ENCODE data around the gene RPUSD2.

The RPUSD2 gene, protein sequence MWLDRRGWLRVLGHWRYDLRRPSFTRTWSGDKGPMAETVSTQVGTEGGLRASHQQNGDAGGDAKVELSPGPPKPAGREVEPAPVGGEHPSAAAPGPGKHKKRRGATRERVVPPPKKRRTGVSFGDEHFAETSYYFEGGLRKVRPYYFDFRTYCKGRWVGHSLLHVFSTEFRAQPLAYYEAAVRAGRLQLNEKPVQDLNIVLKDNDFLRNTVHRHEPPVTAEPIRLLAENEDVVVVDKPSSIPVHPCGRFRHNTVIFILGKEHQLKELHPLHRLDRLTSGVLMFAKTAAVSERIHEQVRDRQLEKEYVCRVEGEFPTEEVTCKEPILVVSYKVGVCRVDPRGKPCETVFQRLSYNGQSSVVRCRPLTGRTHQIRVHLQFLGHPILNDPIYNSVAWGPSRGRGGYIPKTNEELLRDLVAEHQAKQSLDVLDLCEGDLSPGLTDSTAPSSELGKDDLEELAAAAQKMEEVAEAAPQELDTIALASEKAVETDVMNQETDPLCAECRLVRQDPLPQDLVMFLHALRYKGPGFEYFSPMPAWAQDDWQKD

GRCh38 chr15:40569129-40569953 is at the start of gene RPUSD2:
Gene RPUSD2 (plus strand): TSS chr15:40569299. CDS start chr15:40569338, 39 bp downstream.
- in situ Hi-C loops (cut with HindIII; ENCODE audit: low sequenced_read_pairs) = loop anchor here (5.0 kb wide), 1 partner anchor 42 kb away; no protein-coding TSS in a partner anchor

DNA sequence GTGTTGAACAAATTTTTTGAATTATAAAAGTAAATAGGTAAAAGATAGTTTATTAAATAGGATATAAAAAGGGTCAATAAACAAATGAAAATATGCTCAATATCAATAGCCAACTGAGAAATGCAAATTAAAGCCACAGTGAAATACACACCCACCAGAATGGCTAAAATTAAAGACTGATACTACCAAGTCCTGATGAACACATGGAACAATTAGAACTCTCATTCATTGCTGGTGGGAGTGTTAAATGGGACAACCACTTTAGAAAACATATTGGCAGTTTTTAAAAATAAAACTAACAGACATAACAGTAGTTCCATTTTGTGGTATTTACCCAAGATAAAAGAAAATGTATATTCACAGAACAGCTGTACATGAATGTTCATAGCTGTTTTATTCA is 45.5 kb upstream of the RPUSD2 start:
- in situ Hi-C loops (cut with HindIII; ENCODE audit: low sequenced_read_pairs) = no loop called here

DNA sequence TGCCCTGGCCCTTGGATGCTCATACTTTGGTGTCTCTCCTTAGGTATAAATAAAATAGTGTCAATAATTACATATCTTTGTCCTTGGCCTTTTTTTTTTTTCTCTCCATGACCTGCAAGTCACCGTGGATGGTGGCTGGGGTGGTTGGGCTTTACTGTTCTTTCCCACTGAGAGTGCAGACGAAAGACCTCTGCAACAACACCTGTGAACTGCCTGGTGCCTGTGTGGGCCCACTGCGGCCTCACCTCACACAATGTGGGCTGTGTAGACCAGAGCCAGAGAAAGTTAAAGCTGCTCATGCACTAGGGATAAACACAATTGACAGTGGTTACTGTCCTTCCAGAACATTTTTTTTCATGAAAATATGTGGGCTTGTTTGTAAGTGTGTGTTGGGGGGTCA is 43.2 kb upstream of the RPUSD2 start:
- in situ Hi-C loops (cut with HindIII; ENCODE audit: low sequenced_read_pairs) = loop anchor here (5.0 kb wide), 1 partner anchor 41 kb away; the partner anchor contains the start of genes CCDC32 and RPUSD2

DNA sequence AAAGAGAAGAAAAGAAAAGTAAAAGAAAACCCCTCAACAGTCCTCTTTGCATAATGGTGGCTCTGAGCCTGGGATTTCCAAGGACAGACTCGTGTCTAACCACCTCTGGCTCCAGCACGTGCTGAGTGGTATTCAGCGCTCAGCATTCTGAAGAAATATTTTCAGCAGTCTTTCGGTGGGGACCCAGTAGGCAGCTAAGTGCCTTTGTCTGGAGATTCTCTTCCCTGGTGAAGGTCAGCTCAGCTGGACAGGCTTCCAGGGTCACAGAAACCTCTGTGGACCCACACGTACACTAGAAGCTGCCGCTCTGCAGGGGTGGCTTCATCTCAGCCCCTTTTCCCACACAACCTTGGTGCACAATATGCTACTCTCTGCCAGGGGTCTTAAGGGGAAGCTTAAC is 40.3 kb upstream of the RPUSD2 start:
- in situ Hi-C loops (cut with HindIII; ENCODE audit: low sequenced_read_pairs) = loop anchor here (5.0 kb wide), 1 partner anchor 38 kb away; the partner anchor contains the start of genes CCDC32 and RPUSD2

DNA sequence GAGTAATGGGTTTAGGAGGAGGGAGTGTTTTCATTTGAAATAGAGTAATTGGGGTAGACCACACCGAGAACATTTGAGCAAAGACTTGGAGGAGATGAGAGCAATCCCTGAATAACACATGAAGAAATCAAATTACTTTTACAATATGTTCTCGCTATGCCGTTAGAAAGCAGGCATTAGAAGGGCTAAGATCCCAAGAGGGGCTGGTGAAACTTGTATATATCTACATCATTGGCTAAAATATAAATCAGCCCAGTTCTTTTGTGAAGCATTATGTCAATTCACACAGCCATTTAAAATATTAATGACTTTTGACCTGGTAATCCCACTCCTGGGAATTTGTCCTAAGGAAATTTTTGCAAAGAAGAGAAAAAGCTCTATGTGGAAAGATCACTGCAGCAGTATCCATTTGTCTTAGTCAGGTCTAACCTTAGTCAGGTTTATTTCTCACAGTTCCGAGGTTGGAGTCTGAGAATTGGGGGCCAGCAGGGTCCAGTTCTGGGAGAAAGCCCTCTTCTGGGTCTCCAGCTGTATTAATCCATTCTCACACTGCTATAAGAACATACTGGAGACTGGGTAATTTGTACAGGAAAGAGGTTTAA is 35.2 kb upstream of the RPUSD2 start:
- in situ Hi-C loops (cut with HindIII; ENCODE audit: low sequenced_read_pairs) = no loop called here

DNA sequence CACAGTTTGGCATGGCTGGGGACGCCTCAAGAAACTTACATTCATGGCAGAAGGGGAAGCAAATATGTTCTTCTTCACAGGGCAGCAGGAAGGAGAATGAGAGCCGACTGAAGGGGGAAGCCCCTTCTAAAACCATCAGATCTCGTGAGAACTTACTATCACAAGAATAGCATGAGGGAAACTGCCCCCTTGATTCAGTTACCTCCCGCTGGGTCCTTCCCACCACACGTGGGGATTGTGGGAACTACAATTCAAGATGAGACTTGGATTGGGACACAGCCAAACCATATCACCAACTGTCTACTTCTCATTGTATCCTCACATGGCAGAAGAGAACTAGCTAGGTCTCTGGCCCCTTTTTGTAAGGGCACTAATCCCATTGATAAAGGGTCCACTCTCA is 34.7 kb upstream of the RPUSD2 start:
- in situ Hi-C loops (cut with HindIII; ENCODE audit: low sequenced_read_pairs) = no loop called here

- in situ Hi-C loops (cut with HindIII; ENCODE audit: low sequenced_read_pairs) = no loop called here
These were observed 32.6 kb upstream of the RPUSD2 start for GRCh38 chr15:40536501-40536900.

- in situ Hi-C loops (cut with HindIII; ENCODE audit: low sequenced_read_pairs) = no loop called here
These were observed 30.1 kb upstream of the RPUSD2 start for GRCh38 chr15:40538976-40539375.

GRCh38 chr15:40543082-40543481 is 26.0 kb upstream of the RPUSD2 start:
- in situ Hi-C loops (cut with HindIII; ENCODE audit: low sequenced_read_pairs) = no loop called here

DNA sequence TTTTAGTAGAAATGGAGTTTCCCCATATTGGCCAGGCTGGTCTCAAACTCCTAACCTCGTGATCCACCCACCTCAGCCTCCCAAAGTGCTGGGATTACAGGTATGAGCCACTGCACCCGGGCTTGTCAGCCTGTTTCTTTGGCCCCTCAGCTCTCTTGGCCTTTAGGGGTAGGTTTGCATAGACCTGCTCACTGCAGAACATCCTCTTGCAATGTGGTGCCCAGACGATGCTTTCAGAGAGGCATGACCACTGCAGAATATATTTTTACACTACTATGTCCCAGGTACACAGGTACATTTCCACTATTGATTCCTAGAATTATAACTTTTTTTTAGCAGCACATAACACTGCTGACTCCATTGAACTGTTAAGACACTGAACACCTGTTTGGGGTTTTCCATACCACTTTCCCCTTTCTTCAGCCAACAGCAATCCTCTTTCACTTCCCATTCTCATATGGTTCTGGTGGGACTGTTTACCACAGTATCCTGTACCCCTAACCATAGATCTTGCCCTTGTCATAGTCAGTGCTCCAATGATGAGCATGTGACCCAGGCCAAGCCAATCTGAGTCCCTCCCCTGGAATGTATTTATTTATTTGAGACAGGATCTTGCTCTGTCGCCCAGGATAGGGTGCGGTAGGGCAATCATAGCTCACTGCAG is 25.3 kb upstream of the RPUSD2 start:
- in situ Hi-C loops (cut with HindIII; ENCODE audit: low sequenced_read_pairs) = no loop called here

DNA sequence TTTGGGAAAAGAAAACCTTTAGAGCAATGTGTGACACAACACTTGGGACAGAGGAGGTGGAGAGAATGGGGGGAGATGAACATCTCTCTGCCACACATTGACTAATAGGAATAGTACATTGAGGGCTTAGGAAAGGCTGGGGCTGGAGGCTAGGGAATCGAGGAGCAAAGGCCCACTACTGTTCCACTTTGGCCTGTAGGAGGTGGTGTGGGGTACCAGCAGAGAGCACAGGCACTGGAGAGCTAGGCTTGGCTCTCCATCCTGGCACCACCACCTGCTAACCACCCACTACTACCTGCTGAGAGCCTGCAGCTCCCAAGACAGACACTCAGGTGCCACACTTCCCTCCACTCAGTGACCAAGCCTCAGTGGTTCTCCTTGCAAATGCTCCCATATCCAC is 23.6 kb upstream of the RPUSD2 start:
- in situ Hi-C loops (cut with HindIII; ENCODE audit: low sequenced_read_pairs) = no loop called here

GRCh38 chr15:40548610-40549009 is 20.5 kb upstream of the RPUSD2 start:
- in situ Hi-C loops (cut with HindIII; ENCODE audit: low sequenced_read_pairs) = no loop called here

DNA sequence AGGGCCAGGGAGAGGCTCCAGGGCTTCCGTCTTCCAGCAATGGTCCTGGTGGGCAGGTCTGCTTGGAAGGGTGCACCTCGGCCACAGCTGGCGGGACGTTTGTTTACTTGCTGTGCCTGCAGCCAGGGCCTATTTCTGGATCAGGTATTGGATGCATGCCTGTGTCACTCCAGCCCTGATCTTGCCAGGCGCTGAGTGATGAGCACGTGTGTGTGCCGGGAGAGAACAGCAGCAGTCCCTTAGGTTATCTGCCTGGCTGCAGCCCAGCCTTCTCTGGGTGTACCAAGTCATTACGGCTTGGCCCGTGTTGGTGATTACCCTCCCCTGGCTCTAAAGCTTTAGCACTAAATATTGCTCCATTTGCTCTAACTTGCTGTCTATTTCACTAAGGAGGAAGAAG is 19.2 kb upstream of the RPUSD2 start:
- in situ Hi-C loops (cut with HindIII; ENCODE audit: low sequenced_read_pairs) = no loop called here

GRCh38 chr15:40550341-40551037 is 18.6 kb upstream of the RPUSD2 start:
- in situ Hi-C loops (cut with HindIII; ENCODE audit: low sequenced_read_pairs) = no loop called here

- in situ Hi-C loops (cut with HindIII; ENCODE audit: low sequenced_read_pairs) = no loop called here
These were observed 15.0 kb upstream of the RPUSD2 start for GRCh38 chr15:40554161-40554525.

DNA sequence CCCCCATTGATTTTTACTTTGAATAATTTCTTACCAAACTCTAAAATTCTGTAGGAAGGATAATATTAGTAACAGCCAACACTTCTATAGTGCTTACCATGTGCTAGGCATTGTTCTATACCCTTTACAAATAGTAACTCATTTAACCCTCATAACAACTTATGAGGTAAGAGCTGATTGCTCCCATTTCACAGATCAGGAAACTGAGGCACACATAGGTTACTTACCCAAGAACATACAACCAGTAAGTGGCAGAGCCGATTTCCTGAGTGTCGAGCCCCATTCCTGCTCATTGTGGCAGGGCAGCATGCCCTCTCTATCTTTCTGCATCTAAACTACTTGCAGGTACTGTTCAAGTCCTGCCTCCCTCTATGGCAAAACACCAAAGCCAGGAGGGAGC is 13.2 kb upstream of the RPUSD2 start:
- in situ Hi-C loops (cut with HindIII; ENCODE audit: low sequenced_read_pairs) = no loop called here

DNA sequence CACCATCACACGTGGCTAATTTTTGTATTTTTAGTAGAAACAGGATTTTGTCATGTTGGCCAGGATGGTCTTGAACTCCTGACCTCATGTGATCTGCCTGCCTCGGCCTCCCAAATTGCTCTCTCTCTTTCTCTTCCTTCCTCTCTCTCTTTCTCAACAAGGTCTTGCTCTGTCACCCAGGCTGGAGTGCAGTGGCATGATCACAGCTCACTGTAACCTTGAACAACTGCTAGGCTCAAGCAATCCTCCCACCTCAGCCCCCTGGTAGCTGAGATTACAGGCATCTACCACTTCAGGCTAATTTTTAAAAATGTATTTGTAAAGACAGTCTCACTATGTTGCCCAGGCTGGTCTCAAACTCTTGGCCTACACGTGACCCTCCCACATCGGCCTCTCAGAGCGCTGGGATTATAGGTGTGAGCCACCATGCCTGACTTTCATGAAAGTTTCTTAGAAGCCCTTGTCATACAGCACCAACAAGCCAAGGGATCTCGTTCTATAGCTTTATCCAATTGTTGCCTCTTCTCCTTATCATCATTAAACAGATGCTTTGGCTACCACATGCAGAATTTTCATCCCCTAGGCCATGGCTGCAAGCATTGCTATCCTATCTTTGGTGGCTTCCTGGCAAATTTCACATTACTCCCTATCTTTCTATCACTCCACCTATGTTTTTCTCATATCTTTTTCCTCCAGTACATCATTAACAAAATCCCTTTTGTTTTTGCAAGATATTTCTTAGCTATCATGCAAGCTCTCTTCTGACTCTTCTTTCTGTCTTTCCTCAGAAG is 10.0 kb upstream of the RPUSD2 start:
- in situ Hi-C loops (cut with HindIII; ENCODE audit: low sequenced_read_pairs) = no loop called here

DNA sequence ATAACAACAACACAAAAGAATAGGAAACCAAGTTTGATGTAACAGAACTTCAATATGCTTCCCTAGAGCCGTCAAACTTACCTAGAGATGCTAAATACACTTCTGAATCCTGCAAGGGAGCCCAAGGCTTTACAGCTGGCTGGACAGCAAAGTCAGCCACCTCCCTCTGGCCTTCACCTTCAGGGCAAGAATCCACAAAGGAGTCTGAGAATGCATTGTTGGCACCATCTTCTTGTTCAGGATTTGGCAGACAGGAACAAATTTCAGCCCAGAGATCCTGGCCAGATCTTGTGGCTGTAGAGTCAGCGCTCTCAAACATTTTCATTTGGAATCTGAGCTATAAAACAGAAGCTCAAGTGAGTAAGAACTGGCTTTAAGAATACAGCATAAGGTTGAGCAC is 6.4 kb upstream of the RPUSD2 start:
- in situ Hi-C loops (cut with HindIII; ENCODE audit: low sequenced_read_pairs) = no loop called here

GRCh38 chr15:40563426-40563825 is 5.7 kb upstream of the RPUSD2 start:
- in situ Hi-C loops (cut with HindIII; ENCODE audit: low sequenced_read_pairs) = no loop called here

All from endothelial cell of hepatic sinusoid (primary cell).